ENCODE measurements around the gene PRELID3B. TPM values are rescaled to one million over a fixed set of nuclear protein-coding genes. Genes with fewer than 3 reads are reported as not detected.
A peak's percentile ranks its signal among the peaks of the same experiment; 100 is the strongest.

The PRELID3B gene
- polyA plus RNA-seq, 1 donor: 75.6 TPM

GRCh38 chr20:59055302-59055701, 12.7 kb upstream of the PRELID3B start:
- Histone ChIP-seq H3K27ac (ENCODE audit: low read length) (no peak overlapping the region), H3K4me1 (ENCODE audit: control insufficient read depth, insufficient read depth, low read length) (no peaks in the 10 kb centered on the region), H3K27me3 (ENCODE audit: control insufficient read depth, insufficient read depth, low read length) (no peaks in the 10 kb centered on the region), H3K36me3 (ENCODE audit: control insufficient read depth, insufficient read depth, low read length) (no peaks in the 10 kb centered on the region), H3K9me3 (ENCODE audit: control insufficient read depth, low read depth, low read length) (no peaks in the 10 kb centered on the region), H3K4me3 (ENCODE audit: low read length) (no peak overlapping the region)
- DNase-seq: no peak
- 60% methylated on average over 2 of the region's 7 CpGs for WGBS (ENCODE audit: insufficient coverage, low lambda C conversion rate)

- WGBS (ENCODE audit: insufficient coverage, low lambda C conversion rate): no CpG with 5 or more reads among the region's 6 CpGs
- Histone ChIP-seq H3K36me3 (ENCODE audit: control insufficient read depth, insufficient read depth, low read length) (no peaks in the 10 kb centered on the region), H3K4me1 (ENCODE audit: control insufficient read depth, insufficient read depth, low read length) (peaks cover 10% of the 10 kb centered on the region), H3K27me3 (ENCODE audit: control insufficient read depth, insufficient read depth, low read length) (no peaks in the 10 kb centered on the region), H3K9me3 (ENCODE audit: control insufficient read depth, low read depth, low read length) (no peaks in the 10 kb centered on the region), H3K27ac (ENCODE audit: low read length) (no peak overlapping the region), H3K4me3 (ENCODE audit: low read length) (no peak overlapping the region)
- DNase-seq: no peak
These were observed 9.1 kb upstream of the PRELID3B start for GRCh38 chr20:59051666-59052185.

- Histone ChIP-seq H3K4me3 (ENCODE audit: low read length) (no peak overlapping the region), H3K27ac (ENCODE audit: low read length) (no peak overlapping the region), H3K36me3 (ENCODE audit: control insufficient read depth, insufficient read depth, low read length) (no peaks in the 10 kb centered on the region), H3K4me1 (ENCODE audit: control insufficient read depth, insufficient read depth, low read length) (peaks cover 12% of the 10 kb centered on the region), H3K9me3 (ENCODE audit: control insufficient read depth, low read depth, low read length) (no peaks in the 10 kb centered on the region), H3K27me3 (ENCODE audit: control insufficient read depth, insufficient read depth, low read length) (no peaks in the 10 kb centered on the region)
- DNase-seq: no peak
- WGBS (ENCODE audit: insufficient coverage, low lambda C conversion rate): no CpG with 5 or more reads among the region's 1 CpG
These were observed 7.9 kb upstream of the PRELID3B start for GRCh38 chr20:59050437-59050836.

GRCh38 chr20:59048681-59049030, 6.1 kb upstream of the PRELID3B start:
- no peak overlapping the region for H3K4me3 ChIP-seq (ENCODE audit: low read length)
- H3K4me1 ChIP-seq (ENCODE audit: control insufficient read depth, insufficient read depth, low read length): peaks cover 12% of the 10 kb centered on the region
- no peaks in the 10 kb centered on the region for H3K9me3 ChIP-seq (ENCODE audit: control insufficient read depth, low read depth, low read length)
- no peaks in the 10 kb centered on the region for H3K27me3 ChIP-seq (ENCODE audit: control insufficient read depth, insufficient read depth, low read length)
- H3K36me3 ChIP-seq (ENCODE audit: control insufficient read depth, insufficient read depth, low read length): no peaks in the 10 kb centered on the region
- H3K27ac ChIP-seq (ENCODE audit: low read length): peak overlapping the region; percentile 90
- DNase-seq: no peak
- no CpG with 5 or more reads among the region's 2 CpGs for WGBS (ENCODE audit: insufficient coverage, low lambda C conversion rate)

GRCh38 chr20:59047938-59048680, 5.5 kb upstream of the PRELID3B start:
- H3K4me1 ChIP-seq (ENCODE audit: control insufficient read depth, insufficient read depth, low read length): peaks cover 14% of the 10 kb centered on the region
- H3K4me3 ChIP-seq (ENCODE audit: low read length): no peak overlapping the region
- DNase-seq: peak; percentile 91 to 97
- H3K36me3 ChIP-seq (ENCODE audit: control insufficient read depth, insufficient read depth, low read length): no peaks in the 10 kb centered on the region
- 0% methylated on average over 1 of the region's 5 CpGs for WGBS (ENCODE audit: insufficient coverage, low lambda C conversion rate)
- peak overlapping the region; percentile 90 for H3K27ac ChIP-seq (ENCODE audit: low read length)
- no peaks in the 10 kb centered on the region for H3K9me3 ChIP-seq (ENCODE audit: control insufficient read depth, low read depth, low read length)
- no peaks in the 10 kb centered on the region for H3K27me3 ChIP-seq (ENCODE audit: control insufficient read depth, insufficient read depth, low read length)

- no peaks in the 10 kb centered on the region for H3K9me3 ChIP-seq (ENCODE audit: control insufficient read depth, low read depth, low read length)
- DNase-seq: no peak
- no peak overlapping the region for H3K4me3 ChIP-seq (ENCODE audit: low read length)
- no peak overlapping the region for H3K27ac ChIP-seq (ENCODE audit: low read length)
- H3K4me1 ChIP-seq (ENCODE audit: control insufficient read depth, insufficient read depth, low read length): peaks cover 17% of the 10 kb centered on the region
- no peaks in the 10 kb centered on the region for H3K36me3 ChIP-seq (ENCODE audit: control insufficient read depth, insufficient read depth, low read length)
- H3K27me3 ChIP-seq (ENCODE audit: control insufficient read depth, insufficient read depth, low read length): no peaks in the 10 kb centered on the region
- 77% methylated on average over 3 of the region's 3 CpGs for WGBS (ENCODE audit: insufficient coverage, low lambda C conversion rate)
These were observed 4.3 kb upstream of the PRELID3B start for GRCh38 chr20:59046862-59047261.

- WGBS (ENCODE audit: insufficient coverage, low lambda C conversion rate): 100% methylated on average over 1 of the region's 3 CpGs
- Histone ChIP-seq H3K9me3 (ENCODE audit: control insufficient read depth, low read depth, low read length) (no peaks in the 10 kb centered on the region), H3K27ac (ENCODE audit: low read length) (no peak overlapping the region), H3K4me3 (ENCODE audit: low read length) (no peak overlapping the region), H3K36me3 (ENCODE audit: control insufficient read depth, insufficient read depth, low read length) (peaks cover 5% of the 10 kb centered on the region), H3K27me3 (ENCODE audit: control insufficient read depth, insufficient read depth, low read length) (no peaks in the 10 kb centered on the region), H3K4me1 (ENCODE audit: control insufficient read depth, insufficient read depth, low read length) (peaks cover 30% of the 10 kb centered on the region)
- DNase-seq: no peak
These were observed 2.2 kb upstream of the PRELID3B start for GRCh38 chr20:59044796-59045195.

- DNase-seq: no peak
- Histone ChIP-seq H3K27ac (ENCODE audit: low read length) (no peak overlapping the region), H3K9me3 (ENCODE audit: control insufficient read depth, low read depth, low read length) (no peaks in the 10 kb centered on the region), H3K27me3 (ENCODE audit: control insufficient read depth, insufficient read depth, low read length) (no peaks in the 10 kb centered on the region), H3K36me3 (ENCODE audit: control insufficient read depth, insufficient read depth, low read length) (peaks cover 5% of the 10 kb centered on the region), H3K4me3 (ENCODE audit: low read length) (no peak overlapping the region), H3K4me1 (ENCODE audit: control insufficient read depth, insufficient read depth, low read length) (peaks cover 34% of the 10 kb centered on the region)
- no CpG with 5 or more reads among the region's 3 CpGs for WGBS (ENCODE audit: insufficient coverage, low lambda C conversion rate)
These were observed 1.7 kb upstream of the PRELID3B start for GRCh38 chr20:59044295-59044694.

- no peak overlapping the region for H3K4me3 ChIP-seq (ENCODE audit: low read length)
- no CpG with 5 or more reads among the region's 3 CpGs for WGBS (ENCODE audit: insufficient coverage, low lambda C conversion rate)
- no peaks in the 10 kb centered on the region for H3K27me3 ChIP-seq (ENCODE audit: control insufficient read depth, insufficient read depth, low read length)
- H3K36me3 ChIP-seq (ENCODE audit: control insufficient read depth, insufficient read depth, low read length): peaks cover 5% of the 10 kb centered on the region
- H3K4me1 ChIP-seq (ENCODE audit: control insufficient read depth, insufficient read depth, low read length): peaks cover 35% of the 10 kb centered on the region
- H3K9me3 ChIP-seq (ENCODE audit: control insufficient read depth, low read depth, low read length): no peaks in the 10 kb centered on the region
- no peak overlapping the region for H3K27ac ChIP-seq (ENCODE audit: low read length)
- no peak for DNase-seq
These were observed 1.1 kb upstream of the PRELID3B start for GRCh38 chr20:59043698-59044097.

GRCh38 chr20:59042796-59043631, 428 bp upstream of the PRELID3B start:
- peak overlapping the region; percentile 94 for H3K4me3 ChIP-seq (ENCODE audit: low read length)
- H3K9me3 ChIP-seq (ENCODE audit: control insufficient read depth, low read depth, low read length): no peaks in the 10 kb centered on the region
- peak overlapping the region; percentile 84 for H3K27ac ChIP-seq (ENCODE audit: low read length)
- DNase-seq: peak; percentile 95
- peaks cover 8% of the 10 kb centered on the region for H3K36me3 ChIP-seq (ENCODE audit: control insufficient read depth, insufficient read depth, low read length)
- H3K27me3 ChIP-seq (ENCODE audit: control insufficient read depth, insufficient read depth, low read length): no peaks in the 10 kb centered on the region
- no CpG with 5 or more reads among the region's 66 CpGs for WGBS (ENCODE audit: insufficient coverage, low lambda C conversion rate)
- H3K4me1 ChIP-seq (ENCODE audit: control insufficient read depth, insufficient read depth, low read length): peaks cover 35% of the 10 kb centered on the region

All from large intestine (tissue), 3 donors.